Neural progenitor cell (in vitro differentiated cells): ENCODE data around the gene ACTR3. TPM values are rescaled to one million over a fixed set of nuclear protein-coding genes. Genes with fewer than 3 reads are reported as not detected.

Experiments
- DNase-seq: peaks from one replicate; pipeline ENCODE4 v3.0.0-alpha.2; 2016; ENCODE audit warnings: low spot score
- H2AFZ ChIP-seq: fragments of 200-600 bp; sonication (generic); replicated peaks from 2 replicates; pipeline ENCODE4 v1.6.1; 2016; ENCODE audit warnings: antibody characterized with exemption
- H3F3A ChIP-seq: fragments of 200-600 bp; sonication (generic); 2 replicates; pipeline ENCODE4 v1.6.1; 2016; ENCODE audit warnings: antibody characterized with exemption, low read depth
- H3K27ac ChIP-seq: fragments of 200-600 bp; sonication (generic); 2 replicates; pipeline ENCODE4 v1.5.1; 2016; ENCODE audit warnings: mild to moderate bottlenecking
- H3K27me3 ChIP-seq: fragments of 200-600 bp; sonication (generic); 2 replicates; pipeline ENCODE4 v1.6.1; 2016; ENCODE audit warnings: mild to moderate bottlenecking, moderate library complexity
- H3K36me3 ChIP-seq: fragments of 200-600 bp; sonication (generic); 2 replicates; pipeline ENCODE4 v1.5.1; 2016
- H3K4me1 ChIP-seq: fragments of 200-600 bp; sonication (generic); 2 replicates; pipeline ENCODE4 v1.6.1; 2016; ENCODE audit warnings: mixed run types
- H3K4me2 ChIP-seq: fragments of 200-600 bp; sonication (generic); 2 replicates; pipeline ENCODE4 v1.6.1; 2016
- H3K4me3 ChIP-seq: fragments of 200-600 bp; sonication (generic); 2 replicates; pipeline ENCODE4 v1.5.1; 2016
- H3K79me2 ChIP-seq: fragments of 200-600 bp; sonication (generic); 2 replicates; pipeline ENCODE4 v1.6.1; 2016; ENCODE audit warnings: low read depth
- H3K9ac ChIP-seq: fragments of 200-600 bp; sonication (generic); 2 replicates; pipeline ENCODE4 v1.6.1; 2016
- H3K9me3 ChIP-seq: fragments of 200-600 bp; sonication (generic); 2 replicates; pipeline ENCODE4 v1.5.1; 2016; ENCODE audit warnings: low read depth
- H4K20me1 ChIP-seq: fragments of 200-600 bp; sonication (generic); 2 replicates; pipeline ENCODE4 v1.6.1; 2016; ENCODE audit warnings: low read depth
- H3K27ac Mint-ChIP-seq: 3 replicates; pipeline ENCODE4 v1.8.0; 2021; ENCODE audit warnings: mixed read lengths
- H3K27me3 Mint-ChIP-seq: 2 replicates; pipeline ENCODE4 v1.8.0; 2022; ENCODE audit warnings: low read depth, mild to moderate bottlenecking, inconsistent platforms, moderate library complexity, mixed read lengths; ENCODE audit not compliant: insufficient read depth
- H3K36me3 Mint-ChIP-seq: 3 replicates; pipeline ENCODE4 v1.8.0; 2021; ENCODE audit warnings: mixed read lengths
- H3K4me1 Mint-ChIP-seq: 3 replicates; pipeline ENCODE4 v1.8.0; 2021; ENCODE audit warnings: mixed read lengths
- H3K4me3 Mint-ChIP-seq: 3 replicates; pipeline ENCODE4 v1.8.0; 2021; ENCODE audit warnings: mild to moderate bottlenecking, moderate library complexity, mixed read lengths
- H3K9me3 Mint-ChIP-seq: 3 replicates; pipeline ENCODE4 v1.8.0; 2020; ENCODE audit warnings: mixed read lengths
- CTCF ChIP-seq: fragments of 200-600 bp; sonication (generic); IDR thresholded peaks from 2 replicates; pipeline ENCODE4 v1.5.1; 2017; ENCODE audit warnings: antibody characterized with exemption, mild to moderate bottlenecking
- EZH2 ChIP-seq: fragments of 200-600 bp; sonication (generic); IDR thresholded peaks from 2 replicates; pipeline ENCODE4 v1.6.1; 2017; ENCODE audit warnings: antibody characterized with exemption, mild to moderate bottlenecking, moderate library complexity
- EZH2phosphoT487 ChIP-seq: fragments of 200-600 bp; sonication (generic); IDR thresholded peaks from 2 replicates; pipeline ENCODE4 v1.6.1; 2017; ENCODE audit warnings: antibody characterized with exemption
- total RNA-seq: library from RNA; depleted of rRNA; stranded (reverse); fragments of >200 nt; gene quantifications from 2 replicates; pipeline ENCODE4 v1.2.3, GENCODE V29; 2015; ENCODE audit warnings: low replicate concordance

The ACTR3 gene
- total RNA-seq, 1 donor from 2014 or later = 175 TPM

GRCh38 chr2:113978524-113979190 is 88.8 kb downstream of the ACTR3 start:
- Mint-ChIP-seq H3K9me3 (peaks cover 5% of the 10 kb centered on the region), H3K4me1 (peaks cover 9% of the 10 kb centered on the region), H3K27me3 (peaks cover 11% of the 10 kb centered on the region), H3K36me3 (peaks cover 15% of the 10 kb centered on the region), H3K4me3 (no peak overlapping the region), H3K27ac (no peak overlapping the region)
- Histone ChIP-seq H3K9me3 (no peaks in the 10 kb centered on the region), H4K20me1 (no peaks in the 10 kb centered on the region), H3K4me1 (no peaks in the 10 kb centered on the region), H3K9ac (no peak overlapping the region), H3F3A (peaks cover 6% of the 10 kb centered on the region), H3K4me3 (no peak overlapping the region), H3K36me3 (no peaks in the 10 kb centered on the region), H3K27me3 (no peaks in the 10 kb centered on the region), H2AFZ (no peak overlapping the region), H3K79me2 (no peaks in the 10 kb centered on the region), H3K27ac (no peak overlapping the region), H3K4me2 (no peak overlapping the region)
- no peak for TF ChIP-seq EZH2
- TF ChIP-seq CTCF = no peak
- no peak for TF ChIP-seq EZH2phosphoT487
- no peak for DNase-seq

DNA sequence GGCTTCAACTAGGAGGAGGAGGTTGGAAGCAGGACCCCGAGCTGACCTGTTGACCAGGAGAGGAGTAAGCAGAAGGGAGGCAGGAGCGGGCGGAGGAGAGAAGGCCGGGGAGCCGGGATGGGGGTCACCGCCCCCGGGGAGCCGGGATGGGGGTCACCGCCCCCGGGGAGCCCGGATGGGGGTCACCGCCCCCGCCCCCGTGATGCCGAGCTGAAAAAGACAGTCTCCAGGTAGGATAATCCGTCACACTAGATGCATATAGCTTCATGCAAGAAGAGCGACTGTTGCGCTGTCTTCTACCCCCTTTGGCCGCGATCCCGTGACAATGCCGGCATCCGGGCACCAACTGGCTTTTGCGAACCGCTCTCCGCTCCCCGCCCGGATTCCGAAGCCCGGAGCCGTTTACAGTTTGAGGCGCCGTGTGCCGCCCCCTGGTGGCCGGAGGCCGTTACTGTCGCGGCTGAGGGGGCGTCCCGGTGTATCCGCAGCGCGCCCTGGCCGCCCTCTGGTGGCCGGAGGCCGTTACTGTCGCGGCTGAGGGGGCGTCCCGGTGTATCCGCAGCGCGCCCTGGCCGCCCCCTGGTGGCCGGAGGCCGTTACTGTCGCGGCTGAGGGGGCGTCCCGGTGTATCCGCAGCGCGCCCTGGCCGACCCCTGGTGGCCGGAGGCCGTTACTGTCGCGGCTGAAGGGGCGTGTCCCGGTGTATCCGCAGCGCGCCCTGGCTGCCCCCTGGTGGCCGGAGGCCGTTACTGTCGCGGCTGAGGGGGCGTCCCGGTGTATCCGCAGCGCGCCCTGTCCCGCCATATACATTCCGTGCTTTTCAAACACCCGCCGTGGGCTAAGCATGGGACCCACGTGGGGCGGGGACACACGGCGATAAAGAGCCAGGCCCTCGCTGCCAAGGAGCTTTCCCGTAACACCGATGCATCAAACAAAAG is 89.6 kb downstream of the ACTR3 start:
- no peak for DNase-seq
- H3K9ac ChIP-seq = no peak overlapping the region
- Mint-ChIP-seq H3K27ac (no peak overlapping the region), H3K9me3 (peaks cover 5% of the 10 kb centered on the region), H3K4me3 (no peak overlapping the region), H3K4me1 (peaks cover 7% of the 10 kb centered on the region), H3K27me3 (peaks cover 11% of the 10 kb centered on the region), H3K36me3 (peaks cover 15% of the 10 kb centered on the region)
- H3K4me1 ChIP-seq = no peaks in the 10 kb centered on the region
- no peak overlapping the region for H3K4me2 ChIP-seq
- H3K4me3 ChIP-seq = no peak overlapping the region
- H3K9me3 ChIP-seq = no peaks in the 10 kb centered on the region
- peaks cover 6% of the 10 kb centered on the region for H3F3A ChIP-seq
- H3K79me2 ChIP-seq = no peaks in the 10 kb centered on the region
- H4K20me1 ChIP-seq = no peaks in the 10 kb centered on the region
- H3K27me3 ChIP-seq = no peaks in the 10 kb centered on the region
- H2AFZ ChIP-seq = no peak overlapping the region
- TF ChIP-seq EZH2phosphoT487 (no peak), CTCF (peak; percentile 50)
- no peak overlapping the region for H3K27ac ChIP-seq
- H3K36me3 ChIP-seq = no peaks in the 10 kb centered on the region

DNA sequence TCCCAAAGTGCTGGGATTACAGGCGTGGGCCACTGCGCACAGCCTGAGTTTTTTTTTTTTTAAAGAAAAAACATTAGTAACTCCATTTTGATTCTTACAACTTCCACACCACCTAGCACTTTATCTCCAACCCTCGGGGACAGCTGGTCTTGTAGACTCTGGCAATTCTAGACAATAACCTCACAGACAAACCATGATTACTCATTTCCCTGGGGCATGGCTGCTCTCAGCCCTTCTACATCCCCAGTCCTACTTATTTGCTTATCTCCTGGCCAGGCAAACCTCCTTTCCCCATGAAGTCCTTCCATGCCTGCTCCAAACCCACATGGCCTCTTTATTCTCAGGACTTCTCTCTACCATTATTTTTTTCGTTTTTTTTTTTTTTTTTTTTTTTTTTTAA is 91.1 kb downstream of the ACTR3 start:
- H3K4me1 Mint-ChIP-seq = peaks cover 7% of the 10 kb centered on the region
- no peaks in the 10 kb centered on the region for H4K20me1 ChIP-seq
- H3K36me3 ChIP-seq = no peaks in the 10 kb centered on the region
- TF ChIP-seq CTCF (no peak), EZH2phosphoT487 (no peak), EZH2 (no peak)
- peaks cover 12% of the 10 kb centered on the region for H3K27me3 Mint-ChIP-seq
- peaks cover 6% of the 10 kb centered on the region for H3F3A ChIP-seq
- peaks cover 5% of the 10 kb centered on the region for H3K9me3 Mint-ChIP-seq
- H3K4me2 ChIP-seq = no peak overlapping the region
- DNase-seq = no peak
- no peak overlapping the region for H3K27ac ChIP-seq
- H3K9me3 ChIP-seq = no peaks in the 10 kb centered on the region
- H3K9ac ChIP-seq = no peak overlapping the region
- H2AFZ ChIP-seq = no peak overlapping the region
- H3K27me3 ChIP-seq = no peaks in the 10 kb centered on the region
- H3K36me3 Mint-ChIP-seq = peaks cover 15% of the 10 kb centered on the region
- no peaks in the 10 kb centered on the region for H3K79me2 ChIP-seq
- no peak overlapping the region for H3K4me3 ChIP-seq
- no peak overlapping the region for H3K4me3 Mint-ChIP-seq
- no peak overlapping the region for H3K27ac Mint-ChIP-seq
- no peaks in the 10 kb centered on the region for H3K4me1 ChIP-seq
